ENCODE measurements around the gene NDUFS3. TPM values are rescaled to one million over a fixed set of nuclear protein-coding genes. Genes with fewer than 3 reads are reported as not detected.

The NDUFS3 gene
- total RNA-seq, 1 donor from 2014 or later: 127 TPM

- intact Hi-C loops (cut with micrococcal nuclease): no loop called here
Observed at GRCh38 chr11:47589584-47589976, 10.7 kb downstream of the NDUFS3 start.

- intact Hi-C loops (cut with micrococcal nuclease): no loop called here
Observed at GRCh38 chr11:47589977-47590861, 11.3 kb downstream of the NDUFS3 start.

- intact Hi-C loops (cut with micrococcal nuclease): no loop called here
Observed at GRCh38 chr11:47591764-47592163, 12.9 kb downstream of the NDUFS3 start.

- intact Hi-C loops (cut with micrococcal nuclease): no loop called here
Observed at GRCh38 chr11:47592251-47592650, 13.4 kb downstream of the NDUFS3 start.

- intact Hi-C loops (cut with micrococcal nuclease): no loop called here
Observed at GRCh38 chr11:47592970-47593369, 14.1 kb downstream of the NDUFS3 start.

GRCh38 chr11:47593492-47593933, 14.6 kb downstream of the NDUFS3 start:
- intact Hi-C loops (cut with micrococcal nuclease): no loop called here

- intact Hi-C loops (cut with micrococcal nuclease): no loop called here
Observed at GRCh38 chr11:47593934-47594855, 15.3 kb downstream of the NDUFS3 start, which contains the start of gene C1QTNF4. Gene C1QTNF4, minus strand, starts transcription at chr11:47594411. Its CDS starts 3,601 bp downstream, at chr11:47590810.

GRCh38 chr11:47595029-47595428, 16.2 kb downstream of the NDUFS3 start:
- intact Hi-C loops (cut with micrococcal nuclease): no loop called here

- intact Hi-C loops (cut with micrococcal nuclease): no loop called here
Observed at GRCh38 chr11:47595967-47596366, 17.1 kb downstream of the NDUFS3 start.

GRCh38 chr11:47599902-47600301, 21.0 kb downstream of the NDUFS3 start:
- intact Hi-C loops (cut with micrococcal nuclease): no loop called here

- intact Hi-C loops (cut with micrococcal nuclease): no loop called here
Observed at GRCh38 chr11:47603295-47603694, 24.4 kb downstream of the NDUFS3 start.

- intact Hi-C loops (cut with micrococcal nuclease): no loop called here
Observed at GRCh38 chr11:47605921-47606320, 27.0 kb downstream of the NDUFS3 start.

GRCh38 chr11:47606731-47607130, 27.9 kb downstream of the NDUFS3 start:
- intact Hi-C loops (cut with micrococcal nuclease): no loop called here

- intact Hi-C loops (cut with micrococcal nuclease): no loop called here
Observed at GRCh38 chr11:47607380-47607779, 28.5 kb downstream of the NDUFS3 start.

- intact Hi-C loops (cut with micrococcal nuclease): no loop called here
Observed at GRCh38 chr11:47609675-47610074, 30.8 kb downstream of the NDUFS3 start.

- intact Hi-C loops (cut with micrococcal nuclease): no loop called here
Observed at GRCh38 chr11:47611348-47611794, 32.5 kb downstream of the NDUFS3 start.

GRCh38 chr11:47615249-47615648, 36.4 kb downstream of the NDUFS3 start:
- intact Hi-C loops (cut with micrococcal nuclease): no loop called here

GRCh38 chr11:47616726-47617416, 38.0 kb downstream of the NDUFS3 start:
- intact Hi-C loops (cut with micrococcal nuclease): no loop called here

- intact Hi-C loops (cut with micrococcal nuclease): no loop called here
Observed at GRCh38 chr11:47617417-47617809, 38.5 kb downstream of the NDUFS3 start.

GRCh38 chr11:47620836-47621378, 42.0 kb downstream of the NDUFS3 start:
- intact Hi-C loops (cut with micrococcal nuclease): no loop called here

- intact Hi-C loops (cut with micrococcal nuclease): no loop called here
Observed at GRCh38 chr11:47626234-47626633, 47.4 kb downstream of the NDUFS3 start.

Data from T-helper 2 cell treated with Interferon-gamma antibody and Interleukin-4, amounts not matched to agents 100 ng/mL and 5 ng/mL, for 36 hours (primary cell).